ENCODE results near the gene FREM3. TPM values are rescaled to one million over a fixed set of nuclear protein-coding genes. Genes with fewer than 3 reads are reported as not detected.

The FREM3 gene
- total and polyA plus RNA-seq, 2 of the 8 experiments (the other 6 are each of a cell fraction or from before 2014, with no cell fraction given) = 0.03 to 0.11 TPM

- Histone ChIP-seq H3K9me3 (ENCODE audit: insufficient read depth in 2 of 2, low read depth in 1 of 2, low read length in 1 of 2) (no peaks in the 10 kb centered on the region), H2BK12ac (ENCODE audit: low read depth, low read length) (no peak overlapping the region), H3K14ac (ENCODE audit: insufficient read length) (no peak overlapping the region), H3K4me2 (ENCODE audit: insufficient read depth in 1 of 2, low read depth in 2 of 2, low read length in 2 of 2) (no peak overlapping the region), H2BK120ac (replicated peaks; ENCODE audit: low read depth, low read length) (no peak overlapping the region), H3K56ac (replicated peaks; ENCODE audit: insufficient read length, low read depth, low read length) (no peak overlapping the region), H2BK20ac (ENCODE audit: low read length) (no peak overlapping the region), H3K23me2 (ENCODE audit: low read depth, low read length) (no peaks in the 10 kb centered on the region), H3K4ac (replicated peaks; ENCODE audit: insufficient read length, low read depth, low read length) (no peak overlapping the region), H2BK5ac (ENCODE audit: low read depth, low read length) (no peak overlapping the region), H3K27ac (ENCODE audit: low read depth, low read length) (no peak overlapping the region), H3K79me1 (ENCODE audit: low read depth, low read length) (no peaks in the 10 kb centered on the region), H3K4me3 (ENCODE audit: extremely low read depth in 1 of 4, insufficient read depth in 2 of 4, low read depth in 3 of 4, low read length in 4 of 4) (no peak overlapping the region), H4K8ac (ENCODE audit: extremely low read depth, insufficient read depth, low read length) (no peak overlapping the region), H3K23ac (ENCODE audit: insufficient read length) (no peak overlapping the region), H3K79me2 (ENCODE audit: control insufficient read depth in 1 of 2, insufficient read depth in 2 of 2, low read length in 2 of 2) (no peaks in the 10 kb centered on the region), H4K91ac (replicated peaks; ENCODE audit: insufficient read length, low read length) (no peak overlapping the region), H3K9ac (replicated peaks in 1 of 4; ENCODE audit: extremely low read depth in 1 of 4, low read depth in 3 of 4, low read length in 3 of 4) (no peak overlapping the region), H4K20me1 (replicated peaks in 1 of 2; ENCODE audit: control insufficient read depth in 1 of 2, insufficient read depth in 2 of 2, low read length in 2 of 2) (no peaks in the 10 kb centered on the region), H2BK15ac (ENCODE audit: low read length) (no peak overlapping the region), H3K36me3 (ENCODE audit: control insufficient read depth in 2 of 4, insufficient read depth in 4 of 4, low read length in 3 of 4) (no peaks in the 10 kb centered on the region), H3K18ac (ENCODE audit: extremely low read depth, low read length) (no peak overlapping the region), H2AK5ac (ENCODE audit: low read depth, low read length) (no peak overlapping the region), H3K27me3 (replicated peaks in 1 of 4; ENCODE audit: control insufficient read depth in 3 of 4, extremely low read depth in 1 of 4, insufficient read depth in 3 of 4, low read length in 3 of 4) (no peaks in the 10 kb centered on the region), H3K4me1 (replicated peaks in 1 of 4; ENCODE audit: control insufficient read depth in 3 of 4, insufficient read depth in 4 of 4, low read length in 3 of 4) (no peaks in the 10 kb centered on the region), H4K5ac (ENCODE audit: insufficient read length, low read depth, low read length) (no peak overlapping the region), H2AFZ (ENCODE audit: low read length) (no peak overlapping the region)
- TF ChIP-seq SIRT6 (IDR thresholded peaks at IDR 0.05; ENCODE audit: low read length) (no peak), BCL11A (IDR thresholded peaks at IDR 0.05; ENCODE audit: low read depth in 2 of 2, low read length in 2 of 2) (no peak), SRF (IDR thresholded peaks at IDR 0.05; ENCODE audit: low read depth, low read length) (no peak), CHD2 (IDR thresholded peaks at IDR 0.05; ENCODE audit: low read length) (no peak), FOSL1 (IDR thresholded peaks at IDR 0.05; ENCODE audit: insufficient read depth, low read depth, low read length) (no peak), TBP (IDR thresholded peaks at IDR 0.05; ENCODE audit: low read depth, low read length) (no peak), ASH2L (IDR thresholded peaks at IDR 0.05; ENCODE audit: low read length) (no peak), POLR2AphosphoS5 (IDR thresholded peaks at IDR 0.05; ENCODE audit: low read depth, low read length) (no peak), CEBPB (IDR thresholded peaks at IDR 0.05; ENCODE audit: low read depth, low read length) (no peak), GABPA (IDR thresholded peaks at IDR 0.05; ENCODE audit: borderline replicate concordance, insufficient read depth, low read length) (no peak), GTF2F1 (IDR thresholded peaks at IDR 0.05; ENCODE audit: borderline replicate concordance, low read depth, low read length) (no peak), SAP30 (IDR thresholded peaks at IDR 0.05; ENCODE audit: insufficient read depth, insufficient replicate concordance, low read length) (no peak), JUN (IDR thresholded peaks at IDR 0.05; ENCODE audit: low read depth, low read length) (no peak), JUND (IDR thresholded peaks at IDR 0.05; ENCODE audit: low read length) (no peak), KDM4A (IDR thresholded peaks at IDR 0.05; ENCODE audit: low read depth, low read length, severe bottlenecking) (no peak), SP1 (IDR thresholded peaks at IDR 0.05; ENCODE audit: low read depth, low read length) (no peak), CREB1 (IDR thresholded peaks at IDR 0.05) (no peak)
- ChIA-PET CTCF (ENCODE audit: partially characterized antibody) (no interaction called here), POLR2A (ENCODE audit: partially characterized antibody) (no interaction called here)
- FAIRE-seq = no peak
- no peak for DNase-seq (ENCODE audit: low read depth in 1 of 2, low spot score in 2 of 2)
Observed at GRCh38 chr4:143586080-143586479, 114.4 kb downstream of the FREM3 start.
